Measurements from ENCODE around the gene CNPY4. TPM values are rescaled to one million over a fixed set of nuclear protein-coding genes. Genes with fewer than 3 reads are reported as not detected.

Gene CNPY4
- total and polyA plus RNA-seq, 10 of the 15 experiments (the other 5 are each of a cell fraction or from before 2014, with no cell fraction given): 2.5 to 9.2 (median 6.8) TPM

GRCh38 chr7:100158229-100159098 is 39.0 kb downstream of the CNPY4 start, which contains the start of gene TRAPPC14 (continued):
- peak; percentile 32; the same call in 1 of the 2 replicates for TF ChIP-seq CREB1 (IDR thresholded peaks at IDR 0.05; ENCODE audit: low read depth)
- TF ChIP-seq ZNF592 (IDR thresholded peaks at IDR 0.05): no peak
- TF ChIP-seq ZSCAN29 (IDR thresholded peaks at IDR 0.05): no peak
- no peak for TF ChIP-seq ASH2L (IDR thresholded peaks at IDR 0.05; ENCODE audit: borderline replicate concordance, low read depth)
- peak; percentile 74 for TF ChIP-seq IKZF1 (conservative IDR thresholded peaks at IDR 0.05)
- TF ChIP-seq RCOR1 (conservative IDR thresholded peaks at IDR 0.05; ENCODE audit: low read depth, low read length): no peak
- TF ChIP-seq RFX5 (IDR thresholded peaks at IDR 0.05; ENCODE audit: low read depth, low read length): no peak
- peak; percentile 81 for TF ChIP-seq PML (IDR thresholded peaks at IDR 0.05; ENCODE audit: low read length)
- no peak for TF ChIP-seq SKIL (IDR thresholded peaks at IDR 0.05; ENCODE audit: low read depth, poor library complexity, severe bottlenecking)
- no peak for TF ChIP-seq ZZZ3 (IDR thresholded peaks at IDR 0.05; ENCODE audit: control insufficient read depth, insufficient read length, low read depth)
- TF ChIP-seq BCL3 (IDR thresholded peaks at IDR 0.05; ENCODE audit: borderline replicate concordance, insufficient read depth, low read depth, low read length, poor library complexity, severe bottlenecking): peak; percentile 47
- TF ChIP-seq SRF (IDR thresholded peaks at IDR 0.05; ENCODE audit: low read depth in 2 of 2, low read length in 2 of 2): 0 out of 4 replicates have a peak, but pooled peaks of 1 of the 2 experiments have one; percentile 19
- TF ChIP-seq SP1 (IDR thresholded peaks at IDR 0.05; ENCODE audit: low read depth, low read length): peak; percentile 68
- no peak for TF ChIP-seq SMAD1 (IDR thresholded peaks at IDR 0.05; ENCODE audit: low read depth, partially characterized antibody)
- TF ChIP-seq HDGF (IDR thresholded peaks at IDR 0.05): no peak
- TF ChIP-seq POLR2AphosphoS2 (IDR thresholded peaks at IDR 0.05; ENCODE audit: low read depth, low read length): no peak
- no peak for TF ChIP-seq CHD4 (IDR thresholded peaks at IDR 0.05)
- no peak for TF ChIP-seq NFIC (IDR thresholded peaks at IDR 0.05; ENCODE audit: low read depth, low read length)
- TF ChIP-seq TAF1 (IDR thresholded peaks at IDR 0.05; ENCODE audit: borderline replicate concordance, low read depth, low read length): peak; percentile 66; the same call in 1 of the 2 replicates

Measured in GM12878 (cell line).